Type B pancreatic cell (in vitro differentiated cells): ENCODE measurements around the gene SERINC4. TPM values are rescaled to one million over a fixed set of nuclear protein-coding genes. Genes with fewer than 3 reads are reported as not detected.
A peak's percentile ranks its signal among the peaks of the same experiment; 100 is the strongest.
"Not testable (repeated sequence)": the region's sequence is repeated elsewhere in the genome, so short reads cannot be mapped to it uniquely, and the experiment has no call there.

Experiments
- DNase-seq: peaks from one replicate; pipeline ENCODE4 v3.0.0; 2021; ENCODE audit warnings: mixed read lengths; ENCODE audit not compliant: unreplicated experiment; ENCODE audit errors: extremely low spot score
- H3K27ac Mint-ChIP-seq: 2 replicates; pipeline ENCODE4 v1.8.0; 2021; ENCODE audit warnings: mild to moderate bottlenecking, mixed read lengths
- H3K27me3 Mint-ChIP-seq: 2 replicates; pipeline ENCODE4 v1.8.0; 2021; ENCODE audit warnings: mixed read lengths
- H3K36me3 Mint-ChIP-seq: 2 replicates; pipeline ENCODE4 v1.8.0; 2021; ENCODE audit warnings: mixed read lengths
- H3K4me1 Mint-ChIP-seq: one replicate; pipeline ENCODE4 v1.8.0; 2021; ENCODE audit warnings: mixed read lengths; ENCODE audit not compliant: unreplicated experiment
- H3K4me3 Mint-ChIP-seq: 2 replicates; pipeline ENCODE4 v1.8.0; 2021; ENCODE audit warnings: mild to moderate bottlenecking, mixed read lengths
- H3K9me3 Mint-ChIP-seq: 2 replicates; pipeline ENCODE4 v1.8.0; 2021; ENCODE audit warnings: mixed read lengths
- total RNA-seq: library from RNA; stranded (reverse); gene quantifications from 2 replicates; pipeline ENCODE4 v1.2.1, GENCODE V29; 2021; ENCODE audit warnings: low replicate concordance
- TF ChIP-seq, protein P1 (sequence below): fragments of 200-600 bp; sonication (generic); conservative IDR thresholded peaks from 2 replicates; pipeline ENCODE4 v1.5.0; 2021; ENCODE audit warnings: antibody characterized with exemption, mild to moderate bottlenecking

Gene SERINC4
- total RNA-seq, 1 donor from 2014 or later = 0.17 TPM

DNA sequence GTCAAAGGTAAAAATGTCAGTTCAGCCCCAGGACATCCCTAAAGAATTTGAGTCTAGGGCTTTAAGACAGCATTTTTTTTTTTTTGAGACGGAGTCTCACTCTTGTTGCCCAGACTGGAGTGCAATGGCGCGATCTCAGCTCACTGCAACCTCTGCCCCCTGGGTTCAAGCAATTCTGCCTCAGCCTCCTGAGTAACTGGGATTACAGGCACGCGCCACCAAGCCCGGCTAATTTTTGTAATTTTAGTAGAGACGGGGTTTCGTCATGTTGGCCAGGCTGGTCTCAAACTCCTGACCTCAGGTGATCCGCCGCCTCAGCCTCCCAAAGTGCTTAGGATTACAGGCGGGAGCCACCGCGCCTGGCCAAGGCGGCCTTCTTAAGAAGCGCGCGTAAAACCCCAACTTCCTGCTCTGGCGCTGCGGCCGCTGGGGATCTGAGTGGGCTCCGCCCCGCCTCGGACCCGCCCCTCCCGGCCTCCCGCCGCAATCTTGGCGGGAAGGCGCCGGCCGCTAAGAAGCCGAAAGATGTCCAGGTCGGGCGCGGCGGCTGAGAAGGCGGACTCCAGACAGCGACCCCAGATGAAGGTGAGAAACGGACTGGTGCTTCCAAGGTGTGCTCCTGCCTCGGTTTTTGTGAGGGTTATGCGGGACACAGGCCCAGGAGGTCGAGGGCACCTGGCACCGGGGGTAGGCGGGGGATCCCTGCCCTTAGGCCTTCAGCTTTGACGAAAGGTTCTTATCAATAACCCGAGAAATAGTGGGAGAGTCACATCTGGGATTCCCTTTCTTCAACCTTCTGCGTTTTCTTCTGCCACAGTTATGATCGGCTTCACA is 26.7 kb upstream of the SERINC4 start, which contains the start of gene WDR76:
WDR76 (plus strand) TSS at position 495 of the 834 bp plus-strand sequence; CDS start at position 526, 31 bp downstream.
- TF ChIP-seq, protein P1, sequence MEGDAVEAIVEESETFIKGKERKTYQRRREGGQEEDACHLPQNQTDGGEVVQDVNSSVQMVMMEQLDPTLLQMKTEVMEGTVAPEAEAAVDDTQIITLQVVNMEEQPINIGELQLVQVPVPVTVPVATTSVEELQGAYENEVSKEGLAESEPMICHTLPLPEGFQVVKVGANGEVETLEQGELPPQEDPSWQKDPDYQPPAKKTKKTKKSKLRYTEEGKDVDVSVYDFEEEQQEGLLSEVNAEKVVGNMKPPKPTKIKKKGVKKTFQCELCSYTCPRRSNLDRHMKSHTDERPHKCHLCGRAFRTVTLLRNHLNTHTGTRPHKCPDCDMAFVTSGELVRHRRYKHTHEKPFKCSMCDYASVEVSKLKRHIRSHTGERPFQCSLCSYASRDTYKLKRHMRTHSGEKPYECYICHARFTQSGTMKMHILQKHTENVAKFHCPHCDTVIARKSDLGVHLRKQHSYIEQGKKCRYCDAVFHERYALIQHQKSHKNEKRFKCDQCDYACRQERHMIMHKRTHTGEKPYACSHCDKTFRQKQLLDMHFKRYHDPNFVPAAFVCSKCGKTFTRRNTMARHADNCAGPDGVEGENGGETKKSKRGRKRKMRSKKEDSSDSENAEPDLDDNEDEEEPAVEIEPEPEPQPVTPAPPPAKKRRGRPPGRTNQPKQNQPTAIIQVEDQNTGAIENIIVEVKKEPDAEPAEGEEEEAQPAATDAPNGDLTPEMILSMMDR = no peak

DNA sequence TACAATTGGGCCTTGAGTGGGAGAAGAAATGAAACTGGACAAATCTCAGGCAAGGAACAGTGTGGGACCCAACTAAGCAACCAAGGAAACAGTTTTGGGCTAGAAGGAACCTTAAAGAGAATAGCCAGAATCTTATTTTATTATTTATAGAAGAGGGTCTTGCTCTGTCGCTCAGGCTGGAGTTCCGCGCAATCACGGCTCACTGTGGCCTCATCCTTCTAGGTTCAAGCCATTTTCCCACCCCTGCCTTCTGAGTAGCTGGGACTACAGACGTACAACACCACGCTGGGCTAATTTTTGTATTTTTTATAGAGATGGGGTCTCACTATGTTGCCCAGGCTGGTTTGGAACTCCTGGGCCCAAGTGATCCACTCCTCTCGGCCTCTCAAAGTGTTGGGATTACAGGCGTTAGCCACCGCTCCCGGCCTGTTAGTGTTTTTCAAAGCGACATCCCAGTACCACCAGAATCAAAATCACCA is 26.0 kb upstream of the SERINC4 start:
- Mint-ChIP-seq H3K36me3 (peaks cover 12% of the 10 kb centered on the region), H3K4me1 (peaks cover 24% of the 10 kb centered on the region), H3K27ac (peak overlapping the region; percentile 75), H3K27me3 (no peaks in the 10 kb centered on the region), H3K4me3 (peak overlapping the region; percentile 88), H3K9me3 (peaks cover 5% of the 10 kb centered on the region)
- DNase-seq = no peak
- TF ChIP-seq, protein P1 = no peak

More for the DNA sequence above, 26.7 kb upstream of the SERINC4 start, which contains the start of gene WDR76:
- peak within 1 kb of the TSS; percentile 88 for H3K4me3 Mint-ChIP-seq
- H3K9me3 Mint-ChIP-seq = peaks cover 5% of the 10 kb centered on the region
- no peaks in the 10 kb centered on the region for H3K27me3 Mint-ChIP-seq
- H3K4me1 Mint-ChIP-seq = peaks cover 19% of the 10 kb centered on the region
- peak within 1 kb of the TSS; percentile 75 for H3K27ac Mint-ChIP-seq
- DNase-seq = peak; percentile 80
- peaks cover 7% of the 10 kb centered on the region for H3K36me3 Mint-ChIP-seq

DNA sequence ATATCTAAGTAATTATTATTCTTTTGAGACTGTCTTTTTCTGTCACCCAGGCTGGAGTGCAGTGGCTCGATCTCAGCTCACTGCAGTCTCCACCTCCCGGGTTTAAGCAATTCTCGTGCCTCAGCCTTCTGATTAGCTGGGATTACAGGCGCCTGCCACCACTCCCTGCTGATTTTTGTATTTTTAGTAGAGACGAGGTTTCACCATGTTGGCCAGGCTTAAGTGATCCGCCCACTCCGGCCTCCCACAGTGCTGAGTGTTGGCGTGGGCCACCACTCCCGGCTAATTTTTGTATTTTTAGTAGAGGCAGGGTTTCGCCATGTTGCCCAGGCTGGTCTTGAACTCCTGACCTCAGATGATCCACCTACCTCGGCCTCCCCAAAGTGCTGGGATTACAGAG is 25.3 kb upstream of the SERINC4 start:
- not testable (repeated sequence) for H3K4me3 Mint-ChIP-seq, DNase-seq, H3K9me3 Mint-ChIP-seq, H3K27ac Mint-ChIP-seq, H3K27me3 Mint-ChIP-seq
- H3K4me1 Mint-ChIP-seq = peaks cover 24% of the 10 kb centered on the region
- peaks cover 12% of the 10 kb centered on the region for H3K36me3 Mint-ChIP-seq

DNA sequence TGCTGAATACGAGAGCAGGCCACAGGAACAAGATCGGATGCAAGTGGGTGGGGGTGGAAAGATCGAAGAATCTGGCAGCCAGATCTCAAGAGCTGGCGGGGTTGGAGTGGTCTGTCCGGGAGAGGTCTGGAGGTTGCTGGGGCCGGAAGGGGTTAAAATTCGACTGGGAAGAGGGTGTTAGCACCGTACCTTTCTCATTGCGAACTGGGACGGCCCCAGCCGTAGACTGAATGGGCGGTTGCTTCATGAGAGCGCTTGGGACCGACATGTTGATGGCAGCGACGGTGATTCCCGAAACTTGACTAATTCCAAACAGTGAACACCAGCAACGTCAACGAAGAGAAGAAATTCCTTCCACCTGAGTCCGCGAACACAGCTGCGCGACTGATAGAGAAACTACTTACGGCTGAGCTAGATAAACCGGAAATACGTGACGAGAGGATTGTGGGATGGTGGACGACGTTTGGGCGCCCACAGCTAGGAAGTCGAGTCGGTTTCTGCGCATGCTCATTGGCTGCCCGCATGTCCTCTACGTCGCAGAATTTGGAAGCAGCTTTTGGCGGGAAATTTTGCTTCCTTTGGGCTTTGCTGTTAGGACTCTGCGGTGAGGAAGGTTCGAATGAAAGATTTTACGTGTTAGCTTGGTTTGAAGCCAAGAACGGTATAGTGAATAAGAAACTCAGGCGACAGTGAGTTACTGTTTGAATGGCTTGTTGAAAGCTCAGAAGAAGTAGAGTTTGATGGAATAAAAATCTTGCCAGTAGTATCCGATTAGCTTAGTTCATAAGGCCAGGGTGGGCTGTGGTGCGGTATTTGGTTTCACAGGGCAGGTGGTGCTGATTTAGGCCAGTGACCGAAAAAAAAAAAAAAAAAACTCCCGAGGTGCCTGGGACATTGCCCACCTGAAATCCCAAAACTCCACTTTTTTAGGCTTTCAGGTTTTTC is 24.6 kb upstream of the SERINC4 start, which contains the start of gene MFAP1:
MFAP1 (minus strand) TSS at position 389 of the 945 bp plus-strand sequence; CDS start at position 268, 121 bp downstream.
- TF ChIP-seq, protein P1 = no peak
- Mint-ChIP-seq H3K27me3 (no peaks in the 10 kb centered on the region), H3K36me3 (peaks cover 12% of the 10 kb centered on the region), H3K4me3 (peak within 1 kb of the TSS; percentile 99), H3K9me3 (peaks cover 5% of the 10 kb centered on the region), H3K27ac (peak within 1 kb of the TSS; percentile 99), H3K4me1 (peaks cover 24% of the 10 kb centered on the region)
- DNase-seq = peak; percentile 88

DNA sequence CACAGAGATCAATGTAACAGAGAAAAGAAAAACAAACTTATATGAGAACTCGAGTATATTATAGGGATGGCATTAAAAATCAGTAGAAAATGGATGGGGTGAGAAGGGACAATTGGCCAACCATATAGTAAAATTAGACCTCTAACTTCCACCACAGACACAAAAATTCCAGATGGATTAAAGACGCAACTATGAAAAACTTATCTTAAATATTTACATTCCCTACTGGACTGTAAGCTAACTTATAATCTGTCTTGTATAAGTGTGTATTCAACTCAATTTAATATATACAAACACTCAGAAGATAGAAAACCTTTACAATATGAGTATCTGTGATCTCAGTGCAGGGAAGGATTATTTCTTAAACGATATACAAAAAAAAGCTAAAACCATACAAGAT is 21.5 kb upstream of the SERINC4 start:
- H3K4me1 Mint-ChIP-seq = peaks cover 15% of the 10 kb centered on the region
- peaks cover 20% of the 10 kb centered on the region for H3K36me3 Mint-ChIP-seq
- TF ChIP-seq, protein P1 = no peak
- DNase-seq = no peak
- H3K27ac Mint-ChIP-seq = peak overlapping the region; percentile 8
- no peaks in the 10 kb centered on the region for H3K27me3 Mint-ChIP-seq
- H3K9me3 Mint-ChIP-seq = peaks cover 5% of the 10 kb centered on the region
- H3K4me3 Mint-ChIP-seq = peak overlapping the region; percentile 59

DNA sequence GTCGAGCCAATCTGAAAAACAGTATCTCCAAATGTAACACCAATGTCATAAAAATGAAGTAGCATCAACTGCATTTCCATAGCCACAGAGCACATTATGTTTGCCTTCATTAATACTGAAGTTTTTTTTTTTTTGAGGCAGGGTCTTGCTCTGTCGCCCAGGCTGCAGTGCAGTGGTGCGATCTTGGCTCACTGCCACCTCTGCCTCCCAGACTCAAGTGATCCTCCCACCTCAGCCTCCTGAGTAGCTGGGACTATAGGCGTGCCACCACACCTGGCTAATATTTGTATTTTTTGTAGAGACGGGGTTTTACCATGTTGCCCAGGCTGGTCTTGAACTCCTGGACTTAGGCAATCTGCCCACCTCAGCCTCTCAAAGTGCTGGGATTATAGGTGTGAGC is 15.0 kb upstream of the SERINC4 start:
- DNase-seq, H3K4me3 Mint-ChIP-seq, H3K4me1 Mint-ChIP-seq, H3K27me3 Mint-ChIP-seq, H3K27ac Mint-ChIP-seq, H3K9me3 Mint-ChIP-seq: not testable (repeated sequence)
- H3K36me3 Mint-ChIP-seq = peaks cover 28% of the 10 kb centered on the region
